H1 (cell line): ENCODE measurements around the gene REPS1. TPM values are rescaled to one million over a fixed set of nuclear protein-coding genes. Genes with fewer than 3 reads are reported as not detected.

Experiments used
- BCL11A ChIP-seq, 2 experiments: IDR thresholded peaks; one replicate each; pipeline ENCODE4 v1.6.1; 2011; ENCODE audit warnings: low read depth in 2 of 2, low read length in 2 of 2, mild to moderate bottlenecking in 2 of 2
- EP300 ChIP-seq, 2 experiments: IDR thresholded peaks; 1 replicate in 1 of 2; 2 replicates in 1 of 2; pipeline ENCODE4 v1.6.1; 2011 to 2012; ENCODE audit warnings: low read depth in 2 of 2, low read length in 2 of 2, mild to moderate bottlenecking in 2 of 2, borderline replicate concordance in 1 of 2, inconsistent platforms in 1 of 2, moderate library complexity in 1 of 2
- SP1 ChIP-seq: IDR thresholded peaks from 2 replicates; pipeline ENCODE4 v1.6.1; 2011; ENCODE audit warnings: low read depth, low read length
- SP4 ChIP-seq: IDR thresholded peaks from 2 replicates; pipeline ENCODE4 v1.6.1; 2012; ENCODE audit warnings: low read length, inconsistent platforms
- SUZ12 ChIP-seq: fragments of 200-600 bp; sonication (generic); IDR thresholded peaks from 2 replicates; pipeline ENCODE4 v1.6.1; 2012; ENCODE audit warnings: mild to moderate bottlenecking, inconsistent platforms, low read length, moderate library complexity, mixed read lengths
- TCF12 ChIP-seq: IDR thresholded peaks from 2 replicates; pipeline ENCODE4 v1.6.1; 2011; ENCODE audit warnings: low read depth, mild to moderate bottlenecking, low read length
- polyA plus RNA-seq, 7 experiments: library from polyadenylated mRNA; depleted of rRNA in 3 of 7; stranded (reverse) in 5 of 7; unstranded in 2 of 7; fragments of >200 nt in 5 of 7; fragments of 200-250 nt in 2 of 7; gene quantifications; 1 replicate in 5 of 7; 2 replicates in 1 of 7; 4 replicates in 1 of 7; pipeline versions ENCODE4 v1.2.1 to v1.2.3, GENCODE V29; 2011 to 2013; ENCODE audit warnings: missing spikeins in 2 of 7, mixed read lengths in 2 of 7
- total RNA-seq: library from RNA; stranded (reverse); fragmentation: NEBNext Ultra II Directional; extraction: Animal tissue kit (Norgen Biotek cat#: 25700); gene quantifications from 2 replicates; pipeline ENCODE4 v1.2.1, GENCODE V29; 2021

Gene REPS1
- total and polyA plus RNA-seq, 2 of the 8 experiments (the other 6 are each of a cell fraction or from before 2014, with no cell fraction given): 52.1 to 68.9 TPM

DNA sequence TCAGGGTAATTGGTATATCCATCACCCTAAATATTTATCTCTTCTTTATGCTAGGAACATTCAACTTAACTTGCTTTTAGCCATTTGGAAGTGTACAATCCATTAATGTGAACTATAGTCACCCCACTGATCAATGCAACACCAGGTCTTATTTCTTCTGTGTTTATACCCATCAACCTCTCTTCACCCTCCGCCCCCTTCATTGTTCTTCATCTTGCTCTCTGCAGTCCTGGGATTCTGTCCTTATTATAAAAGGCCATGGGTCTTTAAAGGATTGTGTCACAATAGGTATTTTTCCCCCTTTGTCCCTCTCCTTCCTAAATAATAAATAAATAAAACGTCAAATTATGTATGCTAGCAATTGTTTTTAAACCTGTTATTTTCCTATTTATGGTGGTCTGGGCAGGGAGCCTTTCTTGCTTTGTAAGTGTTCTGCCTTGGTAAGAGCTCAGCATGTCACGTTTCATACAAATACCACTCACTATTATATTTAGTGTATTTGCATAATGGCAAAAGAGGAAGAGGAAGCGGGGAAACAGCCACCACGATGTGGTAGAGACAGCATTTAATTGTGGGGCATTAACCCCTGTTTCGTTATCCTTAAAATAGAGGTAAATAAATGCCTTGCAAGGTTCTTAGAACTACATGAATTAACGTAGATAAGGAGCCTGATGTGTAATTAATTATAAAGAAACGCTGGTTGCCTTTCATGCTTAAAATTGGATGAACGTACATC lies 42.3 kb upstream of the REPS1 start (continued):
- TF ChIP-seq EP300 (IDR thresholded peaks at IDR 0.05; ENCODE audit: borderline replicate concordance in 1 of 2, low read depth in 2 of 2, low read length in 2 of 2) (no peak), SUZ12 (no peak), SP4 (no peak), BCL11A (IDR thresholded peaks at IDR 0.05; ENCODE audit: low read depth in 2 of 2, low read length in 2 of 2) (no peak), SP1 (no peak), TCF12 (no peak)
